H1 (cell line): Measurements from ENCODE around the gene ENTPD5. TPM values are rescaled to one million over a fixed set of nuclear protein-coding genes. Genes with fewer than 3 reads are reported as not detected.

Experiments
- CHD1 ChIP-seq: IDR thresholded peaks from 2 replicates; pipeline ENCODE4 v1.6.1; 2012; ENCODE audit warnings: low read depth, low read length, improper control_type of control experiment
- RFX5 ChIP-seq: IDR thresholded peaks from 2 replicates; pipeline ENCODE4 v1.6.1; 2011; ENCODE audit warnings: low read depth, low read length, improper control_type of control experiment, borderline replicate concordance
- SRF ChIP-seq: IDR thresholded peaks from 2 replicates; pipeline ENCODE4 v1.6.1; 2011; ENCODE audit warnings: mild to moderate bottlenecking, low read depth, low read length, moderate library complexity
- TBP ChIP-seq: IDR thresholded peaks from 2 replicates; pipeline ENCODE4 v1.6.1; 2011; ENCODE audit warnings: low read depth, low read length, improper control_type of control experiment
- TEAD4 ChIP-seq: IDR thresholded peaks from 2 replicates; pipeline ENCODE4 v1.6.1; 2012; ENCODE audit warnings: low read depth, low read length, inconsistent platforms, mixed read lengths
- ZNF274 ChIP-seq: IDR thresholded peaks from 2 replicates; pipeline ENCODE4 v1.7.0; 2012; ENCODE audit warnings: low read length, borderline replicate concordance; ENCODE audit errors: extremely low read depth
- polyA plus RNA-seq, 7 experiments: library from polyadenylated mRNA; depleted of rRNA in 3 of 7; stranded (reverse) in 5 of 7; unstranded in 2 of 7; fragments of >200 nt in 5 of 7; fragments of 200-250 nt in 2 of 7; gene quantifications; 1 replicate in 5 of 7; 2 replicates in 1 of 7; 4 replicates in 1 of 7; pipeline versions ENCODE4 v1.2.1 to v1.2.3, GENCODE V29; 2011 to 2013; ENCODE audit warnings: missing spikeins in 2 of 7, mixed read lengths in 2 of 7
- total RNA-seq: library from RNA; stranded (reverse); fragmentation: NEBNext Ultra II Directional; extraction: Animal tissue kit (Norgen Biotek cat#: 25700); gene quantifications from 2 replicates; pipeline ENCODE4 v1.2.1, GENCODE V29; 2021
- TF ChIP-seq, protein P1 (sequence below): fragments of 300-600 bp; sonication (generic); IDR thresholded peaks from 2 replicates; pipeline ENCODE4 v1.7.1; 2012; ENCODE audit warnings: low read length, moderate library complexity, mild to moderate bottlenecking, inconsistent platforms; ENCODE audit not compliant: insufficient replicate concordance

ENTPD5 gene
- total and polyA plus RNA-seq, 2 of the 8 experiments (the other 6 are each of a cell fraction or from before 2014, with no cell fraction given): 5.0 to 6.5 TPM

DNA sequence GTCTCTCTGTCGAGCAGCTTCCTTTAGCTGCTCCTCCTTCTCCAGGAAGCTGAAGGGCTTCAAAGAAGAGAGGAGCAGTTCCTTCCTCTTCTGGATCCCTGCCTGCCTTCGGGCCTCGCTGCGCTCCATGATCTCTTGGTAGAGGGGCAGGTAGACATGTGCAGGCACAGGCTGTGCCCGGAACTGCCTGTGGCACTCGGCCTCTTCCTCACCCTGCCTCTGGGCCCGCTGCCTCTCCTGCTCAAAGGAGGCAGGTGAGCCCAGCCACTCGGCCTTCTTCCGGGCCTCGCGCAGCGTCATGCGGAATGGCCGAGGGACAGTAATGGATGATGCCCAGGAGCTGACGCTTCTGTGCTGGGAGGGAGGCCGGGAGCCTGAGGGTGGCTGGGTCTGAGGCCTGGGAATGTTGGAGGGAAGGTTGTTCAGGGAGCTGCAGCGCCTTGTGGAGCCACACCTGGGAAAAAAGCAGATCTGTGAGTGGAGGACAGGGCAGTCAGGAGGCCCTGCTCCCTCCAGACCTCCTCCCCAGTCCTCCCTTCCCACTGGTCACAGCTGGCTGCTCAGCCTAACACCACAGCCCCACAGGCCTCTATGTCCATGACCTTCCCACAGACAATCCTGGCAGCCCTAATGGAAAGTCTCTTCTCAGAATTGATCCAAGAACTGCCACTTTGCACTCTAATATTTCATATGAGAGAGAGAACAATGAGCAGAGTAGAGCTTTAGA, 74.5 kb downstream of the ENTPD5 start (continued):
- TF ChIP-seq, protein P1, sequence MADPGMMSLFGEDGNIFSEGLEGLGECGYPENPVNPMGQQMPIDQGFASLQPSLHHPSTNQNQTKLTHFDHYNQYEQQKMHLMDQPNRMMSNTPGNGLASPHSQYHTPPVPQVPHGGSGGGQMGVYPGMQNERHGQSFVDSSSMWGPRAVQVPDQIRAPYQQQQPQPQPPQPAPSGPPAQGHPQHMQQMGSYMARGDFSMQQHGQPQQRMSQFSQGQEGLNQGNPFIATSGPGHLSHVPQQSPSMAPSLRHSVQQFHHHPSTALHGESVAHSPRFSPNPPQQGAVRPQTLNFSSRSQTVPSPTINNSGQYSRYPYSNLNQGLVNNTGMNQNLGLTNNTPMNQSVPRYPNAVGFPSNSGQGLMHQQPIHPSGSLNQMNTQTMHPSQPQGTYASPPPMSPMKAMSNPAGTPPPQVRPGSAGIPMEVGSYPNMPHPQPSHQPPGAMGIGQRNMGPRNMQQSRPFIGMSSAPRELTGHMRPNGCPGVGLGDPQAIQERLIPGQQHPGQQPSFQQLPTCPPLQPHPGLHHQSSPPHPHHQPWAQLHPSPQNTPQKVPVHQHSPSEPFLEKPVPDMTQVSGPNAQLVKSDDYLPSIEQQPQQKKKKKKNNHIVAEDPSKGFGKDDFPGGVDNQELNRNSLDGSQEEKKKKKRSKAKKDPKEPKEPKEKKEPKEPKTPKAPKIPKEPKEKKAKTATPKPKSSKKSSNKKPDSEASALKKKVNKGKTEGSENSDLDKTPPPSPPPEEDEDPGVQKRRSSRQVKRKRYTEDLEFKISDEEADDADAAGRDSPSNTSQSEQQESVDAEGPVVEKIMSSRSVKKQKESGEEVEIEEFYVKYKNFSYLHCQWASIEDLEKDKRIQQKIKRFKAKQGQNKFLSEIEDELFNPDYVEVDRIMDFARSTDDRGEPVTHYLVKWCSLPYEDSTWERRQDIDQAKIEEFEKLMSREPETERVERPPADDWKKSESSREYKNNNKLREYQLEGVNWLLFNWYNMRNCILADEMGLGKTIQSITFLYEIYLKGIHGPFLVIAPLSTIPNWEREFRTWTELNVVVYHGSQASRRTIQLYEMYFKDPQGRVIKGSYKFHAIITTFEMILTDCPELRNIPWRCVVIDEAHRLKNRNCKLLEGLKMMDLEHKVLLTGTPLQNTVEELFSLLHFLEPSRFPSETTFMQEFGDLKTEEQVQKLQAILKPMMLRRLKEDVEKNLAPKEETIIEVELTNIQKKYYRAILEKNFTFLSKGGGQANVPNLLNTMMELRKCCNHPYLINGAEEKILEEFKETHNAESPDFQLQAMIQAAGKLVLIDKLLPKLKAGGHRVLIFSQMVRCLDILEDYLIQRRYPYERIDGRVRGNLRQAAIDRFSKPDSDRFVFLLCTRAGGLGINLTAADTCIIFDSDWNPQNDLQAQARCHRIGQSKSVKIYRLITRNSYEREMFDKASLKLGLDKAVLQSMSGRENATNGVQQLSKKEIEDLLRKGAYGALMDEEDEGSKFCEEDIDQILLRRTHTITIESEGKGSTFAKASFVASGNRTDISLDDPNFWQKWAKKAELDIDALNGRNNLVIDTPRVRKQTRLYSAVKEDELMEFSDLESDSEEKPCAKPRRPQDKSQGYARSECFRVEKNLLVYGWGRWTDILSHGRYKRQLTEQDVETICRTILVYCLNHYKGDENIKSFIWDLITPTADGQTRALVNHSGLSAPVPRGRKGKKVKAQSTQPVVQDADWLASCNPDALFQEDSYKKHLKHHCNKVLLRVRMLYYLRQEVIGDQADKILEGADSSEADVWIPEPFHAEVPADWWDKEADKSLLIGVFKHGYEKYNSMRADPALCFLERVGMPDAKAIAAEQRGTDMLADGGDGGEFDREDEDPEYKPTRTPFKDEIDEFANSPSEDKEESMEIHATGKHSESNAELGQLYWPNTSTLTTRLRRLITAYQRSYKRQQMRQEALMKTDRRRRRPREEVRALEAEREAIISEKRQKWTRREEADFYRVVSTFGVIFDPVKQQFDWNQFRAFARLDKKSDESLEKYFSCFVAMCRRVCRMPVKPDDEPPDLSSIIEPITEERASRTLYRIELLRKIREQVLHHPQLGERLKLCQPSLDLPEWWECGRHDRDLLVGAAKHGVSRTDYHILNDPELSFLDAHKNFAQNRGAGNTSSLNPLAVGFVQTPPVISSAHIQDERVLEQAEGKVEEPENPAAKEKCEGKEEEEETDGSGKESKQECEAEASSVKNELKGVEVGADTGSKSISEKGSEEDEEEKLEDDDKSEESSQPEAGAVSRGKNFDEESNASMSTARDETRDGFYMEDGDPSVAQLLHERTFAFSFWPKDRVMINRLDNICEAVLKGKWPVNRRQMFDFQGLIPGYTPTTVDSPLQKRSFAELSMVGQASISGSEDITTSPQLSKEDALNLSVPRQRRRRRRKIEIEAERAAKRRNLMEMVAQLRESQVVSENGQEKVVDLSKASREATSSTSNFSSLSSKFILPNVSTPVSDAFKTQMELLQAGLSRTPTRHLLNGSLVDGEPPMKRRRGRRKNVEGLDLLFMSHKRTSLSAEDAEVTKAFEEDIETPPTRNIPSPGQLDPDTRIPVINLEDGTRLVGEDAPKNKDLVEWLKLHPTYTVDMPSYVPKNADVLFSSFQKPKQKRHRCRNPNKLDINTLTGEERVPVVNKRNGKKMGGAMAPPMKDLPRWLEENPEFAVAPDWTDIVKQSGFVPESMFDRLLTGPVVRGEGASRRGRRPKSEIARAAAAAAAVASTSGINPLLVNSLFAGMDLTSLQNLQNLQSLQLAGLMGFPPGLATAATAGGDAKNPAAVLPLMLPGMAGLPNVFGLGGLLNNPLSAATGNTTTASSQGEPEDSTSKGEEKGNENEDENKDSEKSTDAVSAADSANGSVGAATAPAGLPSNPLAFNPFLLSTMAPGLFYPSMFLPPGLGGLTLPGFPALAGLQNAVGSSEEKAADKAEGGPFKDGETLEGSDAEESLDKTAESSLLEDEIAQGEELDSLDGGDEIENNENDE: no peak
- no peak for TF ChIP-seq TEAD4
- no peak for TF ChIP-seq RFX5
- TF ChIP-seq CHD1: no peak
- no peak for TF ChIP-seq TBP
- no peak for TF ChIP-seq ZNF274
- no peak for TF ChIP-seq SRF
